Epithelial cell of proximal tubule (primary cell): ENCODE results near the gene PRR11. TPM values are rescaled to one million over a fixed set of nuclear protein-coding genes. Genes with fewer than 3 reads are reported as not detected.

Source experiments
- DNase-seq: peaks from one replicate; pipeline ENCODE4 v3.0.0-alpha.2; 2011; ENCODE audit warnings: low read depth
- H3K4me3 ChIP-seq: 2 replicates; pipeline ENCODE4 v1.5.1; 2011; ENCODE audit warnings: low read depth, mild to moderate bottlenecking, low read length
- CTCF ChIP-seq: conservative IDR thresholded peaks from 2 replicates; pipeline ENCODE4 v1.5.1; 2012; ENCODE audit warnings: low read depth, mild to moderate bottlenecking, low read length
- total RNA-seq: library from RNA; depleted of rRNA; stranded (reverse); fragments of >200 nt; gene quantifications from 2 replicates; pipeline ENCODE4 v1.2.3, GENCODE V29; 2015

PRR11 gene
- total RNA-seq, 1 donor from 2014 or later, result 54.4 TPM

GRCh38 chr17:59152925-59153324 is 2.6 kb upstream of the PRR11 start:
- H3K4me3 ChIP-seq, result no peak overlapping the region
- TF ChIP-seq CTCF, result no peak
- DNase-seq, result no peak

GRCh38 chr17:59154292-59154720 is 1.2 kb upstream of the PRR11 start:
- DNase-seq, result no peak
- peak overlapping the region; percentile 85 for H3K4me3 ChIP-seq
- TF ChIP-seq CTCF, result no peak

GRCh38 chr17:59154721-59155438 is 666 bp upstream of the PRR11 start, which contains the start of gene SKA2:
TSS of gene SKA2 (minus strand) at chr17:59155186. CDS start at chr17:59155163, 23 bp downstream.
- peak within 1 kb of the TSS; percentile 85 for H3K4me3 ChIP-seq
- no peak for DNase-seq

DNA sequence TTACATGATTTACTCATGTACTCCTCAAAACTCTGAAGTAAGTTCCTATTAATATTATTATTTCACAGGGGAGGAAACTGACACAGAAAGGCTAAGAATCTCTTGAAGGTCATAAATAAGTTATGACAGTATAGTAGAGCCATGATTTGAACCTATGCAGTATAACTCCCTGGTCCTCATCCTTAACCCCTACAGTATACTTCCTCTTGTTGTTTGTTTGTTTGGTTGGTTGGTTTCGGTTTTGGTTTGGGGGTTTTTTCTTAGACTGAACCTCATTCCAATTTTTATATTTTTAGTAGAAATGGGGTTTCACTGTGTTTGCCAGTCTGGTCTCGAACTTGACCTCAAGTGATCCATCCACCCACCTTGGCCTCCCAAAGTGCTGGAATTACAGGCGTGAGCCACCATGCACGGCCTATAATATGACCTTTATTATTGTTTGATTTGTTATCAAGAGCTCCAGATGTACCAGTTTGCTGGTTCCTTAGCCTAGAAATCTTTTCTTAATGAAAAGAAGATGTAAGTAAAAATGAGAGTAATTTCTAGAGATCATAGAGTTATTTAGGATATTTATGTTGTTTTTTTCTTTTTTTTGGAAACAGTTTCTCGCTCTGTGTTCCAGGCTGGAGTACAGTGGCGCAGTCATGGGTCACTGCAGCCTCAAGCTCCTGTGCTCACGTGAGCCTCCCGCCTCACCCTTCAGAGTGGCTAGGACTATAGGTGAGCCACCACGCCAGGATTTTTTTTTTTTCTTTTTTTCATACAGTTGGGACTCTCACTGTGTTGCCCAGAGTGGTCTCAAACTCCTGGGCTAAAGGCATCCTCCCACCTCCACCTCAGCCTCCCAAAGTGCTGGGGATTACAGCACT is 4.8 kb downstream of the PRR11 start:
- TF ChIP-seq CTCF, result no peak
- no peak overlapping the region for H3K4me3 ChIP-seq
- DNase-seq, result no peak

More at GRCh38 chr17:59154721-59155438, 666 bp upstream of the PRR11 start, which contains the start of gene SKA2:
- no peak for TF ChIP-seq CTCF

DNA sequence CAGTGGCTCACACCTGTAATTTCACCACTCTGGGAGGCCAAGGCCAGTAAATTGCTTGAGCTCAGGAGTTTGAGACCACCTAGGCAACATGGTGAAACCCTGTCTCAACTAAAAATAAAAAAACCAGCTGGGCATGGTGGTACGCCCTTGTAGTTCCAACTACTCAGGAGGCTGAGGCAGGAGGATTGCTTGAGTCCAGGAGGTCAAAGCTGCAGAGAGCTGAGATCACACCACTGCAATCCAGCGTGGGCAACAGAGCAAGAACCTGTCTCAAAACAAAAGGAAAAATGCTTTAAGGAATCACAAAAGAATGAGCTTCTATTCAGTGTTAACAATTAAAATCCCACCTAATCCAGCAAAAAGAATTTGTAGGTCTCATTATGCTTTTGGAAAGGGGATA is 5.9 kb downstream of the PRR11 start:
- H3K4me3 ChIP-seq, result no peak overlapping the region
- no peak for TF ChIP-seq CTCF
- DNase-seq, result no peak

DNA sequence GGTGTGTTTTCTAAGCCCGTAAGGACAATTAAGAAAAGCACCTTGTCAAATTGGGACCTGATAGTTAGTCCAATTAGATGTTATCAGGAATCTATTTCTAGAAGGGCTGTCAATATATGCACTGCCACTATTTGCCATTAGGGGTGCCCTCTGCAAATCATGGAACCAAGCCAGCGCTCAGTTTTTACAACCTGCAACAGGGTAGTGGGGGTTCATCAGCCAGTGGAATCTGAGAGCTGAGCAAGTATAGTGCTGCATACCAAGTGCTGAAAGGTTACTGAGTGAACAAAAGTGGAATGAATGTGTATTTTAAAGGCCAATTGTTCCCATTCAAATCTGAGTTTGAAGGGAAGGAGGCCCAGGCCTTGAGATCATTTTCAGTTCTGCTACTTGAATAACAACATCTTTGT is 10.4 kb downstream of the PRR11 start:
- peak; percentile 76 for TF ChIP-seq CTCF
- H3K4me3 ChIP-seq, result no peak overlapping the region
- DNase-seq, result peak; percentile 31
